GM12873 (cell line): ENCODE results near the gene RRBP1.

Experiments used
- TF ChIP-seq, protein P1 (sequence below): IDR thresholded peaks from 2 replicates; pipeline ENCODE4 v1.5.1; 2012; ENCODE audit warnings: low read depth, mild to moderate bottlenecking, moderate library complexity, low read length, control low read depth; ENCODE audit not compliant: insufficient read depth; ENCODE audit errors: missing control alignments

Gene RRBP1

DNA sequence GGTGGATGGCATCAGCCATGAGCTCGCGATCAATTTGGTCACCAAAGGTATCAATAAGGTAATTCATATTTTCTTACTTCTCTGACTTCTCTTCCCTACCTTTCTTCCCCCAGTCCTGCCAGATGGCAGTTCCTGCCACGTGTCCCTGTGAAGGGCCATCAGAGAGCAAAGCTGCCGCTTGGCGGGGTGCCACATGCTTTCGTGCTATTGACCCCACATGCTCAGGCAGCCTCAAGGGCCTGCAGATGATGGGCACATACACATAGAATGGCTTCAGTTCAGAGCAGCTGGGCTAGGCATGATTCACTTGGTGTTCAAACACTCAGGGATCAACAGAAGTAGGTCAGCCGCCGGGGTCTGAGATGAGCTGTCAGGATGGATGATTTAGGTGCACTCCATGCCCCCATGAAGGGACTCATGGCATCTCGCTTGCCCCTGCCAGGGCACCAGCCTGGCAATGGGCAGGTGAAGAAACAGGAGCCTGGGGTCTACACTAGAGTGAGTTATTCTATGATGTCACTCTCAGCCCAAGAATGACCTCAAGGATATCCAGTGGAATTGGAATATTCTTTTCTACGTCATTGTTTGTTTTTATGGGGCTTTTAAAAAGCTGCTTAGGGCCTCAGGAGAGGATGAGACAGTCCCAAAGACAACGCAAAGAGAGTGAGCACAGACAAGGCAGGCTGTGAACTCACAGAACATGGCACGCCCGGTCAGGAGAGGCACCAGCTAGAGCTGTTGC, 43.2 kb upstream of the RRBP1 start:
- TF ChIP-seq, protein P1, sequence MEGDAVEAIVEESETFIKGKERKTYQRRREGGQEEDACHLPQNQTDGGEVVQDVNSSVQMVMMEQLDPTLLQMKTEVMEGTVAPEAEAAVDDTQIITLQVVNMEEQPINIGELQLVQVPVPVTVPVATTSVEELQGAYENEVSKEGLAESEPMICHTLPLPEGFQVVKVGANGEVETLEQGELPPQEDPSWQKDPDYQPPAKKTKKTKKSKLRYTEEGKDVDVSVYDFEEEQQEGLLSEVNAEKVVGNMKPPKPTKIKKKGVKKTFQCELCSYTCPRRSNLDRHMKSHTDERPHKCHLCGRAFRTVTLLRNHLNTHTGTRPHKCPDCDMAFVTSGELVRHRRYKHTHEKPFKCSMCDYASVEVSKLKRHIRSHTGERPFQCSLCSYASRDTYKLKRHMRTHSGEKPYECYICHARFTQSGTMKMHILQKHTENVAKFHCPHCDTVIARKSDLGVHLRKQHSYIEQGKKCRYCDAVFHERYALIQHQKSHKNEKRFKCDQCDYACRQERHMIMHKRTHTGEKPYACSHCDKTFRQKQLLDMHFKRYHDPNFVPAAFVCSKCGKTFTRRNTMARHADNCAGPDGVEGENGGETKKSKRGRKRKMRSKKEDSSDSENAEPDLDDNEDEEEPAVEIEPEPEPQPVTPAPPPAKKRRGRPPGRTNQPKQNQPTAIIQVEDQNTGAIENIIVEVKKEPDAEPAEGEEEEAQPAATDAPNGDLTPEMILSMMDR: no peak

DNA sequence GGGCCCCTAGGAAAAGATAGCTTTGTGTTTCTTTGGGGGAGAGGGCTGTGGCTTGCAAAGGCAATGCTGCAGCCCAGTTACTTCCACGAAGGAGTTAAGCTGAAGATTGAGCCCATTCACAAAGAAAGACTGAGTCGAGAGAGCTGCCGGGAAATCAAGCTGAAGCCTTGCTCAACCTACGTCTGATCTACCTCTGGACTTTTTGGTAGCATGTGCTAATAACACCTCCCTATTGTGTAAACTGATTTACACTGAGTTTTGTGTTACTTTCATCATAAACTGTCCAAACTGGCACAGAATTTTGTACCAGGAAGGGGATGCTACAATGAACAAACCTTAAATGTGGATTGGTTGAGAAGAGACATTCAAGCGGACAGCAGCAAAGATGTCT, 41.3 kb upstream of the RRBP1 start:
- TF ChIP-seq, protein P1: no peak

DNA sequence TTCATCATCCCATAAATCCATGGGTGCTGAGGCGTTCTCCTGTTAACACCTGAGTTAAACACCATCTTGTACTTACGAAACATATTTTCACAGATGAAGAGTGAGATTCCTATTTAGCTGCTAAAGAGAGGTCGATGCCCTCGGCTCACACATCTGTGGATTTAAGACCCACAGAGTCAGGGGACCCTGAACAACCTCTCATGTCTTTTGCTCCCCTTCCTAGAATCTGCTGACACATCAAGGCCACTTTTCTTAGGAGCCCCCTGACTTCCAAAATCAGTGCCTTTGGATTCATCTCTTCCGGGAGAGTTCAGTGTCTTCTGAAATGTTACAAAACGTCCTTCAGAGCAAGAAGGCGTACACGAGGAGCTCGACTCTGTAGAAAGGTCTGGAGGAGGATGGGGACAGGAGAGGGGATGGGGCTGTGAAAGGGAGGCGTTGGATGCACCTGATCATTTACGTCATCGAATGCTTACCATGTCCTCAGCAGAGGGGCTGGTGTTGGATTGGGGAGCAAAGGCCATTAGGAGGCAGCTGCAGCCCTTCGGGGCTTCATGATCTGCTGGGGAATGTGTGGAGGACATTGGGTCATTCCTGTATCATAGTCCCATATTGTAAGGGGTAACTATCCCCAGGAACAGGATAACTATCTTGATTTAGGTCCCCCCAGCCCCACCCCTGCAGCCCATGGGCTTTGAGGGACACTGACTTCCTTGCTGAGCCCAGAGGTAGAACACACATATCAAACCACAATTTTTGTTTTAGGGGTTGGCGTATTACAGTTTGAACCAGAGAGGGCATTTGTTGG, 40.7 kb upstream of the RRBP1 start:
- TF ChIP-seq, protein P1: no peak

DNA sequence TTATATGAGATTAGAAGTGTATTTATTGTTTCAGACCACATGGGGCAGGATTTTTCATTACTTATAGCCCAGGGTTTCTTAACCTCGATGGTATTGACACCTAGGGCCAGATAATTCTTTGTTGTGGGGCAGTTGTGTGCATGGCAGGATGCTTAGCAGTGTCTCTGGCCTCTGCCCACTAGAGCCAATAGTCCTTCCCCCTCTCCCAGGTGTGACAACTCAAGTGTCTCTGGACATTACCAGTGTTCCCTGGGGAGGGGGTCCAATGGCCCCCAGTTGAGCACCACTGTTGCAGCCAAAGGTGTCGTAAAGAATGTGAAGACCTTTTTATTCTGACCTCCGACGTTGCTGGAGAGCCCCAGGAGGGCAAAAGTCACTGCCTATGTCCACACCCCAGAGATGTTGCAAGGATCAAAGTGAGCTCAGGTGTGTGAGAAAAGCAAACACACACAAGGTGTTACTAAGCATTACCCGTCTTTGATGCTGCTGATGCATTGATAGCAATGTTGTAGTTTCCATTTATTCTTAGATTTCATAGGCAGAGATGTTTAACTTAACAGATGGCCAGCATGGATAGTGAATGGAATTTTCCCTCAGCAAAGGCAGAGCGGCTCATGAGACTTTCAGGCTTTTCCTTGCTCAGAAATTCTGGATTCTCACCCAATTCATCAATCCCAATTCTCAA, 39.9 kb upstream of the RRBP1 start:
- TF ChIP-seq, protein P1: no peak

DNA sequence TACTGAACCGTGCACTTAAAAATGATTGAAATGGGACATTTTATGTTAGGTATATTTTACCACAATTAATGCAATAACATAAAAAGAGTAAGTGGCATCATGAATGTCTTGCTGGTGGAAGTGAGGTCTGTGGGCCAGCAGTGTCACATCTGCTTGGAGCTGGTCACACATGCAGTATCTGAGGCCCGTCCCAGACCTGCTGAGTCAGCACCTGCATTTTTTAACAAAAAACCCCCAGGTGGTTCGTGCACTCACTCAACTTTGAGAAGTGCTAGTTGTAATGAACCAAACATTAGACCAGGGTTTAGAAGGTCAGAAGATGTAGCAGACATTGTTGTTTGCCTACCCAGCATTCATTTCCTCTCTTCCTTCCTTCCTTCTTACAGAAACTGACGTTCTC, 38.7 kb upstream of the RRBP1 start:
- TF ChIP-seq, protein P1: no peak

DNA sequence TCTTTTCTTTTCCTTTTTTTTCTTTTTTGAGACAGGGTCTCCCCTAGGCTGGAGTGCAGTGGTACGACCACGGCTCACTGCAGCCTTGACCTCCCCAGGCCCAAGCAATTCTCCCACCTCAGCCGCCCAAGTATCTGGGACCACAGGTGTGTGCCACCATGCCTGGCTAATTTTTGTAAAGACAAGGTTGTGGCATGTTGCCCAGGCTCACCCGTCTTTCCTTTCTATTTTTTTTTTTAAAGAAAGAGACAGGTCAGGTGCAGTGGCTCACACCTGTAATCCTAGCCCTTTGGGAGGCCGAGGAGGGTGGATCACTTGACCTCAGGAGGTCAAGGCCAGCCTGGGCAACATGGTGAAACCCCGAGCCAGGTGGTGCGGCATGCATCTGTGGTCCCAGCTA, 34.3 kb upstream of the RRBP1 start:
- TF ChIP-seq, protein P1: no peak

DNA sequence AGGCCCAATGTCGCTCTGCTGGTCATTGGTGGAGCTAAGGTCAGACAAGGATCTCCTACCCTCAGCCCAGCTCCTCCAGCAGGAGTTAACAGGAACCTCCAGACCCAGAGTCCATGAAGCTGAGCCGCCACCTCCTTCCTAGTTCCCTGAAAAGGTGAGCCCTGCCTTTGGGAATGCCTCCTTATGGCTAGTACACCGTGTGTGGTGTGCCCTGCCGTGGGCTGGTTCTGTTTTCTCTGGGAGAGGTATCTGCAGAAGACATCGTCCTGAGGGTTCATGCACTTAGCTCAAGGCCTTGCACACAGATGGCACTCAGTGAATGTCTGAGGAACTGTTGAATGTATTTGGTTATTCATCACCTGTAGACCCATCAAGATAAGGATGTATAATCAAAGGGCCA, 33.0 kb upstream of the RRBP1 start:
- TF ChIP-seq, protein P1: no peak
